HT-29 (cell line): ENCODE results near the gene CDC42BPB. TPM values are rescaled to one million over a fixed set of nuclear protein-coding genes. Genes with fewer than 3 reads are reported as not detected.

ENCODE experiments used
- DNase-seq: peaks from one replicate; pipeline ENCODE4 v3.0.0-alpha.2; 2015; ENCODE audit warnings: low spot score
- total RNA-seq: library from RNA; depleted of rRNA; stranded (reverse); fragments of >200 nt; shearing (Covaris generic); gene quantifications from 2 replicates; pipeline ENCODE4 v1.2.3, GENCODE V29; 2014

CDC42BPB gene
- total RNA-seq, 1 experiment from 2014 or later, result 51.0 TPM

DNA sequence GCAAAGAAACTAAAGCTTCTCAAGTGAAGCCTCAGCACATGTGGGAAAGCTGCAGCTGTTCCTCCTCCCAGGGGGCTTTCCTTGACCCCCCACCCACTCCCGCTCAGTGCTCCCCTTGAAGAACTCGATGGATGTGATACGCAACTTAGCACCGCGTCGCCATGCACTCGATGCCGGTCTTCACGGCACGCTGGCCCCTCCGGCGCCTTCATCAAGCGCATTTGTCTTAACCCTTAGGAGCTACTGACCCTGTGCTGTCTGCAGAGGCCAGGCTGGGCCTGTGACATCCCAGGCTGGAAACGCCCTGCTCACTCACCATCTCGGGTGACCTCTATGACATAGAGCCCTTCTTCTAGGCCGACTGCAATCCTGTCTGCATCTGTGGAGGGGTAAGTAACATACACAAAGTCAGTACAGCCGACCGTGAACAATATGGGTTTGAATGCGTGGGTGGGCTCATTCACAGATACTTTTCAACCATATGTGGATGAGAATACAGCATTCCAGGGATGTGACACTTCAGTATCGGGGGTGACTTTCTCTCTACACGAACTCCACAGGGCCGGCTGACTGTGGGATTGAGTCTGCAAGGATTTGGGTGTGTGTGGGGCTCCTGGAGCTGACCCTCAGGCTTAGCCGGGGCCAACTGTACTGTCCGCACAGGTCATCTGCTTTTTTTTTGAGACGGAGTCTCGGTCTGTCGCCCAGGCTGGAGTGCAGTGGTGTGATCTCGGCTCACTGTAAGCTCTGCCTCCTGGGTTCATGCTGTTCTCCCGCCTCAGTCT, 111.8 kb downstream of the CDC42BPB start:
- DNase-seq, result no peak

GRCh38 chr14:102944448-102945330, 112.7 kb downstream of the CDC42BPB start:
- DNase-seq, result no peak

DNA sequence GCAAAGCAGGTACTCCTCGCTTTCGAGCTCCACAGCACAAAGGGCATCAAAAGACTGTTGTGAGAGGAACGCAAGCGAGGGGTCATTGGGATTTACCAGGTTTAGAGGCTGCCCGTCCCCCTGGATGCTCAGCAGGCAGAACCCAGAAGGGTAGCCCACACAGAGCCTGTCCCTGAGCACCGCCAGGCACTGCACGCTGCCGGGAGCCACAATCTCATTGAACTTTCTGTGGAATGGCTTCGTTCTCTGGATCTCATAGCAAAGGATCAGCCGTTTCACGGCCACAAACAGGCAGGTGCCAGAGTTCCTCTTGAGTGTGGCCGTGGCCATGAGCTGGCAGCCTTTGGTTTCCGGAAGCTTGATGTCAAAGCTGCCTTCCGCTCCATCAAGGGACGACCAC, 113.4 kb downstream of the CDC42BPB start:
- DNase-seq, result no peak

GRCh38 chr14:102943454-102943853, 113.9 kb downstream of the CDC42BPB start:
- DNase-seq, result no peak

DNA sequence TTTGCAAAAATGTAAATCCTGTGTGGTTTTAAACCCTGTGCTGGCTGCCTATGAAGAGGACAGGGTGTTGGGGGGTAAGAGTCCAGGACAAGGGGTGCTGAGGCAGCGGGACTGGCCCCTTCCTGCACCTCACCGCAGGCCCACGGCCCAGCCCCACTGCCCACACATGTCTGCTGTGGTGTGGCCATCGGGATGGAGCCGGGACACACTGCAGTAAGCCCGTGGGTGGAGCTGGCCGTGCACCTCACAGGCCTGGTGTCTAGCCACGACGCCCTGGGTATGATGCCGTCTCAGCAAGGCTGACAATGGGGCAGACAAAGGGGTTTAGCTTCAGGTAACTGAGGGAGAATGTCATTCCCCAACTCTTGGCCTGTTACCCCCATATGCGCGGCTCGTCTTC, 115.3 kb downstream of the CDC42BPB start:
- DNase-seq, result no peak

DNA sequence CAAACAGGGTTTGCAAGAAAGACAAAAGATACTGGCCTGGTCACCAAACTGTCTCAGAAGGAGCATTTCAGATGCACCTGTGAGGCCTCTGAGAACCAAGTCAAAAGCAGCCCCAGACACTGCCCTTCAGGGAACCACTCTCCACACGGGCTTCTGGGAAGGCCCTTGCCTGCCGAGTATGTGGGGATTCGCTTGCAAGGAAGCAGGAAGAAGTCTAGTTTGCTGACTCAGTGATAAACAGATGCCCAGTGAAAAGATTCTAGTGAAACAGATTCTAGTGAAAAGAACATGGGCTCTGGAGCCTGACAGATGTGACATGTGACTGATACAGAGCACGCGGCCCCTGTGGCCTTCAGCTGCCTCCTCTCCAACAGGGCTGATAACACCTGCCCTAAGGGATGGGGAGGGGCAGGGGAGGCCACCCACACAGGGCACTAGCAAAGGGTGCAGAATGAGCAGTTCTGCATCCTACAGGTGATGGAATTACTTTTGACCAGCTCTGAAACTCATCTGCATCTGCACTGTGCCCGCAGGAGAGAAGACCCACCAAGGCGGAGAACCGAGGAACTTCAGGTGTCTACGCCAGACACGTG, 115.8 kb downstream of the CDC42BPB start:
- DNase-seq, result no peak

- DNase-seq, result no peak
These were observed 116.5 kb downstream of the CDC42BPB start for GRCh38 chr14:102940729-102941362.

GRCh38 chr14:102939820-102940561, 117.4 kb downstream of the CDC42BPB start:
- DNase-seq, result no peak

DNA sequence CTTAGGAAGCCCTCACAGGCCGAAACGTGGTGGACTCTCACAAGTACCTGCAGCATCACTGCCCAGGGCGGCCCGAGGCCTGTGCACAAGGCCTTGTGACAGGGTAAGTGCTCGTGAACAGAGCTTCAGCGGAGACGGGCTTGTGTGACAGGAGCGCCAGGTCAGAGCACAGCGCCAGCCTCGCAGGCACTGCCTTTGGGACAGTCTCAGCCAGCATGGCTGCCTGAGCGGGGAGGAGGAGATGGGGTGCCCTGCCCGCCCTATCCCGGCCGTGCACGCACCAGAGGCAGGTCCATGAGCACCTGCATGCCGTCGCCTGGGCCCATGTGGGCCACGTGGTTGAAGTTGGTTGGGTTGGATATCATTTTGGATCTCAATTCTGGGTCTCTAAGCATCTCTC, 118.0 kb downstream of the CDC42BPB start:
- DNase-seq, result no peak

- no peak for DNase-seq
These were observed 119.2 kb downstream of the CDC42BPB start for GRCh38 chr14:102938191-102938590.

DNA sequence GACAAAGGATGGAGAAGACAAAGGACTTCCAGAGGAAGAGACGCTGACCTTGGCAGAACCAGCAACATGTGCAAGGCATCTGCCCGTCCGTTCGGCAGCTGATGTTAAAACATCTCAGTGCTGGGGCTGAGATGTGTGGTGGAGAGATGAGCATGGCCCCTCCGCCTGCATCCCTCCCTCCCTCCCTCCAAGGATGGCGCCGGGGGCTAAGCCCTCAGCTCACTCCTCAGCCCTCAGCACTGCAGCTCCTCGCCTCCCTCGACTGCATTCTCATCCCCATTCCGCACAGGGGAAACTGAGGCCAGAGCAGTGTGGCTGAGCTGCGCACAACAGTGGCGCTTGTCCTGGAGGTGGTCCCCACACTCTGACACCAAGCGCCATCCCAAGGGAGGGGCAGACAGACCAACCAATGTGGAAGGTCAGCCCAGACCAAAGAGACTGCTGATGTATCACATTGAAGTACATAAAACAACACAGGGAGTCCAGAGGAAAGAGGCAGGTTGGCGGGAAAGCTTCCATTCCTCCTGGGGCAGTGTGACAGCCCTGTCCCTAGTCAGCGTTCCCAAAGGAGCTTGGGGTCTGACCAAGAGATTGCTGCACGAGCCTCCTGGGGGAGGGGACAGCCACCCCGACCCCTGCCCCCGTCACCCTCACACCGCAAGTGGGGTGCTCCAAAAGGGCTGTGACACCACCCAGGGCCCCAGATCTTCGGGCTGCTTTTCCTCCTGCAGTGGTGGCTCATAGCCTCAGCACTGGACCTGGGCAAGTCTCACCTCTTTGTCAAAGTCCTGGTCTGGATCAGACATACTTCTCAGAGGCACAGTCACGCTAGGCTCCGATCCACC, 119.8 kb downstream of the CDC42BPB start:
- no peak for DNase-seq

- no peak for DNase-seq
These were observed 121.6 kb downstream of the CDC42BPB start for GRCh38 chr14:102935756-102936155.

- no peak for DNase-seq
These were observed 123.6 kb downstream of the CDC42BPB start for GRCh38 chr14:102933618-102934231.

GRCh38 chr14:102932484-102933248, 124.7 kb downstream of the CDC42BPB start:
- DNase-seq, result no peak

DNA sequence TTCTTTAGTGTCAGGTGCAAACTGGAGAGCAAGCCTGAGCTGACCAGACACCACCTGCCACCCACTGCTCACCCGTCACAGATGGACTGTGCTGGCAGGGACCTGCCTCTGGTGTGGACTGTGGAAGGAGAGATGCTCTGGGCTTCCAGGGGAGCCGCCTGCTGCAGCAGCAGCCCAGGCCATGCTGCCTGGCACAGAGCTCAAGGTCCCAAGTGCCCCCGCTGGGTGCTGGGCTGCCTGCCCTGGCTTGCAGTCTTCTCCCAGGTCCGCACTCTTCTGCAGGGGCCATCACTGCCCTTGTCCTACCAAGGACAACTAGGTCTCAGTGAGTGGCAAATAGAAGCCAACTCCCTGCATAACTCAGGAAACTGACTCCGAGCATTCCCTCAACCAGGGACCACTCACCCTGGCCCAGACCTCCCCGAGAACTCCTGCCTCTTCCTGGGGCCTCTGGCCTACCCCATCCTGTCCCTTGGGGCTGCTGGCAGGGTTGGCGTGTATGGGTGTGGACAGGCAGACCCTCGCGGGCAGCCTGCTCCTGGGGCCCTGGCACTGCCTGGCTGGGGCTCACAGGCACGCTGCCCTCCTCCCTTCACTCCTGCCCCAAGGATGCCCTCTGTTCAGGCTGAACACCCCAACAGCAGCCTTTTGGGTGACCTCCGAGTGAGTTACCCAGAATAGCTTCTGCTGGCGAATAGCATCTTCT, 125.6 kb downstream of the CDC42BPB start:
- DNase-seq, result no peak

GRCh38 chr14:102930753-102931579, 126.4 kb downstream of the CDC42BPB start:
- DNase-seq, result peak; percentile 42

- no peak for DNase-seq
These were observed 127.1 kb downstream of the CDC42BPB start for GRCh38 chr14:102930138-102930752.
